ENCODE measurements around the gene PANX2. TPM values are rescaled to one million over a fixed set of nuclear protein-coding genes. Genes with fewer than 3 reads are reported as not detected.

The PANX2 gene
- total RNA-seq, 1 donor from 2014 or later = 3.0 TPM

DNA sequence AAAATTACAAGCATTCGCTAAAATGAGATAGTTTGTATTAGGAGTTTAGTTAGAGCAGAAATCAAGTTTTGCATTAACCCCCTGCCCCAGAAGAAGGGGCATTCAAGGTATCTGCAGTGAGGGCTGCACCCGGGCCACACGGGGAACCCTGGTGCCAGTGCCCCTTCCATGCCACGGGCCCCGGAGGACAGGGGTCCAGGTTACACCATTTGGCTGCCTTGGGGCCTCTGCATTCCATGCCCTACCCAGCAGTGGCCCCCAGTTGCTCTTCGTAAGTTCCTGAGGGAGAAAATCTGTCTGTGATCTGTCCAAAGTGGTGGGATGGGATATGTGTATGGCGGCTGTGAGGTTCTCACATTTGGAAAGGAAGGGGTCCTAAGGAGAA lies 16.8 kb upstream of the PANX2 start:
- Mint-ChIP-seq H3K36me3 (no peaks in the 10 kb centered on the region), H3K9me3 (no peaks in the 10 kb centered on the region), H3K27me3 (peaks cover 22% of the 10 kb centered on the region), H3K27ac (no peak overlapping the region), H3K4me1 (ENCODE audit: unreplicated experiment) (no peaks in the 10 kb centered on the region), H3K4me3 (no peak overlapping the region)
- DNase-seq (ENCODE audit: extremely low spot score, unreplicated experiment) = no peak
- TF ChIP-seq, protein P1, sequence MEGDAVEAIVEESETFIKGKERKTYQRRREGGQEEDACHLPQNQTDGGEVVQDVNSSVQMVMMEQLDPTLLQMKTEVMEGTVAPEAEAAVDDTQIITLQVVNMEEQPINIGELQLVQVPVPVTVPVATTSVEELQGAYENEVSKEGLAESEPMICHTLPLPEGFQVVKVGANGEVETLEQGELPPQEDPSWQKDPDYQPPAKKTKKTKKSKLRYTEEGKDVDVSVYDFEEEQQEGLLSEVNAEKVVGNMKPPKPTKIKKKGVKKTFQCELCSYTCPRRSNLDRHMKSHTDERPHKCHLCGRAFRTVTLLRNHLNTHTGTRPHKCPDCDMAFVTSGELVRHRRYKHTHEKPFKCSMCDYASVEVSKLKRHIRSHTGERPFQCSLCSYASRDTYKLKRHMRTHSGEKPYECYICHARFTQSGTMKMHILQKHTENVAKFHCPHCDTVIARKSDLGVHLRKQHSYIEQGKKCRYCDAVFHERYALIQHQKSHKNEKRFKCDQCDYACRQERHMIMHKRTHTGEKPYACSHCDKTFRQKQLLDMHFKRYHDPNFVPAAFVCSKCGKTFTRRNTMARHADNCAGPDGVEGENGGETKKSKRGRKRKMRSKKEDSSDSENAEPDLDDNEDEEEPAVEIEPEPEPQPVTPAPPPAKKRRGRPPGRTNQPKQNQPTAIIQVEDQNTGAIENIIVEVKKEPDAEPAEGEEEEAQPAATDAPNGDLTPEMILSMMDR (conservative IDR thresholded peaks at IDR 0.05) = no peak

DNA sequence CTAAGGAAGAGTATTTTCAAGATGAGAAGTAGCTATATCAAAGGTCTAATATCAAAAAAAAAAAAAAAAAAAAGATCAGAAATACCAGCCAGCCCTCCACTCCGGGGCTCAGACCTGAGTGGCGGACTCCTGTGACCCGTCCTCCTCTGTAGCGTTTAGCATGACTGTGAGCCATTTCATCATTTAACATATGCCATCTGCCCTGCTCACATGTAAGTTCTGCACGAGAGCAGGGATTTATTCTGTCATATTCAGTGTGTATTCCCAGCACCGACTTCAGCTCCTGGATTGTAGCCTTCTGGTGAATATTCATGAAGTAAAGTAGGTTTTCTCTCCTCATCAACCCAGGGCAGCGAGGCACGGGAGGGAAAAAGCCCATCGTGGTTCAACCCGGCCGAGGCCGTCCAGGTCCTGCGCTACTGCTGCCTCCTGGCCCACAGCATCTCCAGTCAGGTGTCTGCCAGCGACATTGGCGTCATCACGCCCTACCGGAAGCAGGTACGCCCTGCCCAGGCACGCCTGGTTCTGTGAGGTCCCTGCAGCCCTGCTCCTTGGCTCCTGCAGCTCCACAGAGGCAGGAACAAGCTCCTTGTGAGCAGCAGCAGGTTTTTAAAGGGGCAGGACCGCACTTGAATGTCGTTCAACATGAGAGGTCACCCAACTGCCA lies 12.7 kb upstream of the PANX2 start:
- no peaks in the 10 kb centered on the region for H3K36me3 Mint-ChIP-seq
- H3K9me3 Mint-ChIP-seq = no peaks in the 10 kb centered on the region
- no peaks in the 10 kb centered on the region for H3K4me1 Mint-ChIP-seq (ENCODE audit: unreplicated experiment)
- H3K27ac Mint-ChIP-seq = no peak overlapping the region
- H3K4me3 Mint-ChIP-seq = no peak overlapping the region
- peak; percentile 68 for DNase-seq (ENCODE audit: extremely low spot score, unreplicated experiment)
- TF ChIP-seq, protein P1 (conservative IDR thresholded peaks at IDR 0.05) = no peak
- peaks cover 29% of the 10 kb centered on the region for H3K27me3 Mint-ChIP-seq

DNA sequence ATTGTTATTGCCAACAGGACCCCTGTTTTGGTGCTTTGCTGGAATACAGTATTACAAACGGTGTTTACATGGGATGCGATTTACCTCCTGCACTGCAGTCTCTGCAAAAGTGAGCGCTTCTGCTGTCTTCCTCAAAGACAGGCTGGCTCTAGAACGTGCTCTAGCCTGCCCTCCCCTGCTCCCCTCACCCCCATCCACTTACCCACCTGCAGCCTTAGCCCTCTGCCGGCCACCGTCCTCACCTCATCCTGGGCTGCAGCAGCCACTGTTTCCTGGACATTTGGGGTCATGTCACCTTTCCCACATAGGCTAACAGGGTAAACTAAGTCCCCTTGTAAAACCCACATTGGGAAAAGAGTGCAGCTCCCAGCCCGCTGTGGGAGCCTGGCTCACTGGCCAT lies 9.6 kb upstream of the PANX2 start:
- H3K27me3 Mint-ChIP-seq = peaks cover 28% of the 10 kb centered on the region
- H3K36me3 Mint-ChIP-seq = no peaks in the 10 kb centered on the region
- TF ChIP-seq, protein P1 (conservative IDR thresholded peaks at IDR 0.05) = no peak
- no peak overlapping the region for H3K27ac Mint-ChIP-seq
- no peaks in the 10 kb centered on the region for H3K4me1 Mint-ChIP-seq (ENCODE audit: unreplicated experiment)
- no peaks in the 10 kb centered on the region for H3K9me3 Mint-ChIP-seq
- no peak for DNase-seq (ENCODE audit: extremely low spot score, unreplicated experiment)
- H3K4me3 Mint-ChIP-seq = no peak overlapping the region

DNA sequence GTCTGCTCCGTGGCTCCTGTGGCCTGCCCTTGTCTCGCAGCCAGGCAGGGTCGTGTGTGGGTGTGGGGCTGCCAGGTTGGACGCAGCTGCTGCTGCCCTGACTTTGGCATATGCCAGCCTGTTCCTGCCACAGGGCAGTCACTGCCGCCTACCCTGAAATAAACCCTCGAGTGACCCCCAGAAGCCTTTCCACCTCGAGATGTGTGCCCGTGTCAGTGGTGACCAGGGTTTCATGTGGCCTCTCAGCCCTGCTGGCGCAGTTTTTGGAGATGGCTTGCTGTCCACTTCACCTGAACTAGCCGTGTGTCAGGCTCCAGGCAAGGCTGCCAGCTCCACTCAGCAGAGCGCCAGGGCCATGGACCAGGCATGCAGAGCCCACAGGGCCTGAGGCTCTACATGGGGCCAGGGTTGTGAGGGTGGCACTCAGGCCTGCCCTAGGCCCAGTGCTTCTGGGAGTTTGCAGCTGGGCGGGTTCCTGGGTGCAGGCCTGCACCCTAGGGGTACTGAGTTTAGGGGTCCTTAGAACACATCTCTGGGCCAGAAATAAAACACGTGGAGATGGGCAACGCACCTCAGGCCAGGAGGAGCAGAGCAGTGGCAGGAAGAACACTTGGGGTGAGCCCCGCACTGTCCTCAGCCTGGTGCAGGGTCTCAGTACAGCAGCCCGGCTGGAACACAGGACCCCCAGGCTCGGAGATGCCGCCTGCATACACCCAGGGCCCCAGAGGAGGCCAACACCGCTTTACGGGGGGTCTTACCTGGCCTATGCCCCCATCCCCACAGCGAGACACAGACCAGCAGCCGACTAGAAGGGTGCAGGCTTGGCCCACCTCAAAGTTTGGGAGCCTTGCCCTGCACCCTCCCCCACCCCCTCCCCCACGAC lies 8.8 kb upstream of the PANX2 start:
- H3K4me1 Mint-ChIP-seq (ENCODE audit: unreplicated experiment) = no peaks in the 10 kb centered on the region
- H3K36me3 Mint-ChIP-seq = no peaks in the 10 kb centered on the region
- no peaks in the 10 kb centered on the region for H3K9me3 Mint-ChIP-seq
- TF ChIP-seq, protein P1 (conservative IDR thresholded peaks at IDR 0.05) = no peak
- H3K27ac Mint-ChIP-seq = no peak overlapping the region
- peaks cover 28% of the 10 kb centered on the region for H3K27me3 Mint-ChIP-seq
- no peak for DNase-seq (ENCODE audit: extremely low spot score, unreplicated experiment)
- no peak overlapping the region for H3K4me3 Mint-ChIP-seq

DNA sequence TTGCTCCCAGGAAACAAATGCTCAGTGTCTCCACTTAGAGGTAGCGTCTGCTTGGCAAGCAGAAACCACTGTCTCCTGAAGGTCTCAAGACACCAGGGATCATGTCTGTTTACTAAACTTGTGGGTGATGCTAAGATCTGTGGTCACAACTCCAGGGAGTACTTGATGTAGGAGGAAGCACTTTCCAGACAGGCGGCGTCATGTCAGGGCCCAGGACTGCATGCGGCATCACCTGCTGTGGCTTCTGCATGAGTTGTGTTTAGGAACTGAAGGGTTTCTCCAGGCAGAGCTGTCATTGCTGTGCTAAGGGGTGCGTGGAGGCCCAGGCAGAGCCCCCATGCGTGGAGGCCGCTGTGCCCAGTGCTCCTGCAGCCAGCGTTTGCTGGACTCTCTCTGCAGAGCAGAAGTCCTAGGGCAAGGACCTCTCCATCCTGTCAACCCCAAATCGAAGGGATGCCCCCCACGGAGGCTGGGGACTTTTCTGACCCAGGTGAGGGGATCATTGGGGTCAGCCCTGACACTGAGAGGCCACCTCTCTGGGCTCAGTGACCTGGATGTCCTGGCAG lies 8.1 kb upstream of the PANX2 start:
- H3K36me3 Mint-ChIP-seq = no peaks in the 10 kb centered on the region
- H3K9me3 Mint-ChIP-seq = no peaks in the 10 kb centered on the region
- H3K4me3 Mint-ChIP-seq = no peak overlapping the region
- TF ChIP-seq, protein P1 (conservative IDR thresholded peaks at IDR 0.05) = no peak
- no peak overlapping the region for H3K27ac Mint-ChIP-seq
- no peaks in the 10 kb centered on the region for H3K4me1 Mint-ChIP-seq (ENCODE audit: unreplicated experiment)
- peak; percentile 67 for DNase-seq (ENCODE audit: extremely low spot score, unreplicated experiment)
- peaks cover 23% of the 10 kb centered on the region for H3K27me3 Mint-ChIP-seq

Data from type B pancreatic cell (in vitro differentiated cells).